CD14-positive monocyte (primary cell): ENCODE measurements around the gene PFKL. TPM values are rescaled to one million over a fixed set of nuclear protein-coding genes. Genes with fewer than 3 reads are reported as not detected.
A peak's percentile ranks its signal among the peaks of the same experiment; 100 is the strongest.

Experiments used
- DNase-seq, 3 donors: peaks; one replicate each; pipeline ENCODE4 v3.0.0-alpha.2; 2011 to 2022
- H2AFZ ChIP-seq: 2 replicates; pipeline ENCODE4 v1.6.0; 2012; ENCODE audit warnings: mild to moderate bottlenecking, low read depth, low read length, inconsistent platforms; ENCODE audit not compliant: insufficient read depth, poor library complexity, severe bottlenecking
- H3K27ac ChIP-seq, 2 donors: 1 replicate in 1 of 2; 2 replicates in 1 of 2; pipeline ENCODE4 v1.5.1; 2012 to 2013; ENCODE audit warnings: low read length in 2 of 2, control low read depth in 1 of 2, inconsistent platforms in 1 of 2, low read depth in 1 of 2, mild to moderate bottlenecking in 1 of 2
- H3K27me3 ChIP-seq, 2 donors: one replicate each; pipeline versions ENCODE4 v1.6.0 to v1.6.1; 2011 to 2013; ENCODE audit warnings: low read length in 2 of 2; ENCODE audit not compliant: control insufficient read depth in 2 of 2, insufficient read depth in 2 of 2
- H3K36me3 ChIP-seq, 2 donors: replicated peaks in 1 of 2; 1 replicate in 1 of 2; 2 replicates in 1 of 2; pipeline versions ENCODE4 v1.5.1 to v1.6.1; 2012 to 2013; ENCODE audit warnings: low read length in 2 of 2, control low read depth in 1 of 2, inconsistent platforms in 1 of 2, mild to moderate bottlenecking in 1 of 2; ENCODE audit not compliant: insufficient read depth in 2 of 2, control insufficient read depth in 1 of 2
- H3K4me1 ChIP-seq, 2 donors: 1 replicate in 1 of 2; 2 replicates in 1 of 2; pipeline versions ENCODE4 v1.5.1 to v1.6.1; 2012 to 2013; ENCODE audit warnings: low read length in 2 of 2, control low read depth in 1 of 2, inconsistent platforms in 1 of 2, mild to moderate bottlenecking in 1 of 2, moderate library complexity in 1 of 2; ENCODE audit not compliant: insufficient read depth in 2 of 2, control insufficient read depth in 1 of 2
- H3K4me2 ChIP-seq: replicated peaks from 2 replicates; pipeline ENCODE3; 2012; ENCODE audit warnings: low read length, moderate library complexity, mild to moderate bottlenecking; ENCODE audit not compliant: poor library complexity, severe bottlenecking; ENCODE audit errors: extremely low read depth
- H3K4me3 ChIP-seq, 3 experiments: fragments of 200-600 bp in 1 of 3; sonication (generic) in 1 of 3; replicated peaks in 1 of 3; 1 replicate in 2 of 3; 2 replicates in 1 of 3; pipeline ENCODE4 v1.5.1; 2011 to 2013; ENCODE audit warnings: low read length in 3 of 3, mild to moderate bottlenecking in 3 of 3, control low read depth in 2 of 3, low read depth in 2 of 3, inconsistent platforms in 1 of 3, moderate library complexity in 1 of 3
- H3K79me2 ChIP-seq: 2 replicates; pipeline ENCODE4 v1.6.0; 2012; ENCODE audit warnings: mild to moderate bottlenecking, control low read depth, inconsistent platforms, low read length, moderate library complexity; ENCODE audit not compliant: insufficient read depth
- H3K9ac ChIP-seq: 2 replicates; pipeline ENCODE4 v1.6.0; 2017; ENCODE audit warnings: low read length, mild to moderate bottlenecking; ENCODE audit not compliant: insufficient read depth, poor library complexity, severe bottlenecking
- H3K9me3 ChIP-seq, 2 donors: replicated peaks in 1 of 2; 1 replicate in 1 of 2; 2 replicates in 1 of 2; pipeline versions ENCODE4 v1.5.1 to v1.6.1; 2012 to 2013; ENCODE audit warnings: low read length in 2 of 2, control low read depth in 1 of 2; ENCODE audit not compliant: control insufficient read depth in 1 of 2, insufficient read depth in 1 of 2
- H4K20me1 ChIP-seq: 2 replicates; pipeline ENCODE4 v1.6.0; 2012; ENCODE audit warnings: mild to moderate bottlenecking, low read length, control low read depth, moderate library complexity; ENCODE audit not compliant: insufficient read depth
- H3K27ac Mint-ChIP-seq, 7 donors: one replicate each; pipeline ENCODE4 v1.8.0; 2020; ENCODE audit warnings: mild to moderate bottlenecking in 7 of 7, mixed read lengths in 7 of 7, moderate library complexity in 6 of 7, inconsistent platforms in 2 of 7
- H3K27me3 Mint-ChIP-seq, 3 donors: one replicate each; pipeline ENCODE4 v1.8.0; 2021 to 2022; ENCODE audit warnings: low read depth in 3 of 3, mild to moderate bottlenecking in 3 of 3, mixed read lengths in 3 of 3, moderate library complexity in 3 of 3, inconsistent platforms in 1 of 3
- H3K36me3 Mint-ChIP-seq, 2 donors: one replicate each; pipeline ENCODE4 v1.8.0; 2020; ENCODE audit warnings: mixed read lengths in 2 of 2, inconsistent platforms in 1 of 2, mild to moderate bottlenecking in 1 of 2
- H3K4me1 Mint-ChIP-seq: one replicate; pipeline ENCODE4 v1.8.0; 2020; ENCODE audit warnings: mild to moderate bottlenecking, mixed read lengths
- H3K4me3 Mint-ChIP-seq, 2 donors: one replicate each; pipeline ENCODE4 v1.8.0; 2020; ENCODE audit warnings: mild to moderate bottlenecking in 2 of 2, mixed read lengths in 2 of 2, moderate library complexity in 1 of 2
- H3K9me3 Mint-ChIP-seq, 7 donors: one replicate each; pipeline ENCODE4 v1.8.0; 2020 to 2022; ENCODE audit warnings: mixed read lengths in 7 of 7, mild to moderate bottlenecking in 6 of 7, moderate library complexity in 6 of 7, inconsistent platforms in 2 of 7
- WGBS: methylation state at CpG from one replicate; pipeline ENCODE4 v1.1.5; 2013; ENCODE audit warnings: missing lambda C conversion rate; ENCODE audit not compliant: insufficient coverage; 5-methylcytosine and 5-hydroxymethylcytosine counted together
- intact Hi-C, 2 donors: fragments of 100-400 bp; cut with micrococcal nuclease; formaldehyde crosslinking; loops; one replicate each; pipeline versions ENCODE4 v1.15.0 to v1.15.1; 2023
- polyA plus RNA-seq, 3 donors: library from polyadenylated mRNA; depleted of rRNA in 1 of 3; unstranded in 2 of 3; stranded (reverse) in 1 of 3; fragments of 300-500 nt in 2 of 3; fragments of >200 nt in 1 of 3; fragmentation: Illumina TruSeq in 2 of 3; gene quantifications; 1 replicate in 2 of 3; 2 replicates in 1 of 3; pipeline ENCODE4 v1.2.3, GENCODE V29; 2012 to 2021
- TF ChIP-seq, protein P1 (sequence below): fragments of 200-600 bp; IDR thresholded peaks from one replicate; pipeline ENCODE4 v1.8.0; 2022; ENCODE audit warnings: antibody characterized with exemption, mild to moderate bottlenecking

PFKL gene
- polyA plus RNA-seq, 3 donors: 105 to 133 (median 113) TPM

DNA sequence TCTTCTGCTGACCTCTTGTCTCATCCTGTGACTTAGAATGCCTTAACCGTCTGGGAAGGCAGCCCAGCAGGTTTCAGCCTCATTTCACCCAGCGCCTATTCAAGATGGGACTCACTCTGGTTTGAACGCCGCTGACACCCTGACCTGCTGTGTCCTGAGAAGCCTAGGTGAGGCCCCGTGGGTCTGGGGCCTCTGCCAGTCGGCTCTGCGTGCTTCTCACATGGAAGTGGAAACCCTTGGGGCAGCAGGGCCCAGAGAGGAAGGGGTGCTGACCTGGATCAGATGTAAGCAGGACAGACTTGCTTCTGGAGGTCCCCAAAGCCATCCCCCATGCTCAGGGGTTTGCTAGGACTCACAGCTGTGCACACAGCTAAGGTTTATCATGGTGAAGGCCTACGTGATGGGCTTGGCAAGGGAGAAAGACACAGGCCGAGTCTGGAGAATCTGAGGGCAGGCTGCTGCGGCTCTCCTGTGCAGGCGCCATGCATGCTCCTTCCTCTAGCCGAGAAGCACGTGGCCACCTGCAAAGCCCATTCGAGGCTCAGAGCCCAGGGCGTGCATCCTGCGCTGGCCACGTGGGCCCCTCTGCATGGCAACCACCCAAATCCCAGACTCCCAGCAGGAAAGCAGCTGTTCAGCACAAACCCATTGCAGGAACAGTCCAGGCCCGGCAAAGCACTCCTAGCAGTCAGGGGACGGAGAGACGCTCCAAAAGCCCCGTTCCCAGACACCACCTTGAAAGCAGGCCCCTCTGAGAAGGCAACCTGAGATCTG is 57.4 kb downstream of the PFKL start:
- H3K9ac ChIP-seq: no peak overlapping the region
- H3K27ac ChIP-seq: peak overlapping the region in 1 of 2 donors; percentile 63
- H3K4me3 ChIP-seq: no peak overlapping the region
- H4K20me1 ChIP-seq: no peaks in the 10 kb centered on the region
- Mint-ChIP-seq H3K4me1 (peaks cover 83% of the 10 kb centered on the region), H3K4me3 (no peak overlapping the region), H3K27ac (peak overlapping the region in 6 of 7 donors; percentile 33 to 93 (median 82)), H3K27me3 (peaks cover 0 to 6% (median 0%) of the 10 kb centered on the region in 3 donors), H3K36me3 (peaks cover 34 to 47% of the 10 kb centered on the region in 2 donors), H3K9me3 (peaks cover 0 to 14% (median 0%) of the 10 kb centered on the region in 7 donors)
- H3K4me1 ChIP-seq: peaks cover 82 to 91% of the 10 kb centered on the region in 2 donors
- H3K9me3 ChIP-seq: no peaks in the 10 kb centered on the region
- no peaks in the 10 kb centered on the region for H3K27me3 ChIP-seq
- no peak overlapping the region for H3K4me2 ChIP-seq
- no peak overlapping the region for H2AFZ ChIP-seq
- peaks cover 24 to 30% of the 10 kb centered on the region in 2 donors for H3K36me3 ChIP-seq
- intact Hi-C loops: no loop called here
- no peak for DNase-seq
- TF ChIP-seq, protein P1, sequence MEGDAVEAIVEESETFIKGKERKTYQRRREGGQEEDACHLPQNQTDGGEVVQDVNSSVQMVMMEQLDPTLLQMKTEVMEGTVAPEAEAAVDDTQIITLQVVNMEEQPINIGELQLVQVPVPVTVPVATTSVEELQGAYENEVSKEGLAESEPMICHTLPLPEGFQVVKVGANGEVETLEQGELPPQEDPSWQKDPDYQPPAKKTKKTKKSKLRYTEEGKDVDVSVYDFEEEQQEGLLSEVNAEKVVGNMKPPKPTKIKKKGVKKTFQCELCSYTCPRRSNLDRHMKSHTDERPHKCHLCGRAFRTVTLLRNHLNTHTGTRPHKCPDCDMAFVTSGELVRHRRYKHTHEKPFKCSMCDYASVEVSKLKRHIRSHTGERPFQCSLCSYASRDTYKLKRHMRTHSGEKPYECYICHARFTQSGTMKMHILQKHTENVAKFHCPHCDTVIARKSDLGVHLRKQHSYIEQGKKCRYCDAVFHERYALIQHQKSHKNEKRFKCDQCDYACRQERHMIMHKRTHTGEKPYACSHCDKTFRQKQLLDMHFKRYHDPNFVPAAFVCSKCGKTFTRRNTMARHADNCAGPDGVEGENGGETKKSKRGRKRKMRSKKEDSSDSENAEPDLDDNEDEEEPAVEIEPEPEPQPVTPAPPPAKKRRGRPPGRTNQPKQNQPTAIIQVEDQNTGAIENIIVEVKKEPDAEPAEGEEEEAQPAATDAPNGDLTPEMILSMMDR: no peak
- H3K79me2 ChIP-seq: peaks cover 55% of the 10 kb centered on the region
- 94% methylated on average over 21 of the region's 21 CpGs for WGBS

DNA sequence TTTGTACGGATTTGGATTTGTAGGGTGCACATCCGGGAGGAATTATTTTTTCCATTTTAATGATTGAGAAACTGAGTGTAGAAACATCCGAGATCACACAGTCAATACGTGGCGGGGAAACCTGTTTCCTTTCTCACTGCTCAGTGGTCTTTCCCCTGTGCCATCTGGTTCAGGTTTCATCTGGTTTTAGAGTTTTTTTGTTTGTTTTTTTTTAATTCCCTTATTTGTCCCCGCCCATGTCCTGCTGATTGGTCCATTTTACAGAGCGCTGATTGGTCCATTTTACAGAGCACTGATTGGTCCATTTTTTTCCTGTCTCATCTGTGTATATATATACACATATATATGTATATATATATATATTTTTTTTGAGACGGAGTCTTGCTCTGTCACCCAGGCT is 59.5 kb downstream of the PFKL start:
- intact Hi-C loops: no loop called here
- no peak overlapping the region for H3K4me3 Mint-ChIP-seq
- Histone ChIP-seq H3K4me1 (peaks cover 66 to 70% of the 10 kb centered on the region in 2 donors), H3K27ac (peak overlapping the region in 1 of 2 donors; percentile 20), H3K36me3 (peaks cover 32 to 42% of the 10 kb centered on the region in 2 donors), H3K27me3 (no peaks in the 10 kb centered on the region), H3K4me2 (no peak overlapping the region), H3K9me3 (no peaks in the 10 kb centered on the region), H3K4me3 (no peak overlapping the region), H3K79me2 (peaks cover 69% of the 10 kb centered on the region), H3K9ac (no peak overlapping the region), H4K20me1 (peaks cover 3% of the 10 kb centered on the region), H2AFZ (no peak overlapping the region)
- H3K4me1 Mint-ChIP-seq: peaks cover 77% of the 10 kb centered on the region
- H3K27ac Mint-ChIP-seq: peak overlapping the region; percentile 60 to 84 (median 78)
- peaks cover 0 to 6% (median 3%) of the 10 kb centered on the region in 3 donors for H3K27me3 Mint-ChIP-seq
- H3K36me3 Mint-ChIP-seq: peaks cover 49 to 64% of the 10 kb centered on the region in 2 donors
- peaks cover 0 to 14% (median 2%) of the 10 kb centered on the region in 7 donors for H3K9me3 Mint-ChIP-seq
- no peak for DNase-seq
- TF ChIP-seq, protein P1: no peak
- no CpG with 5 or more reads among the region's 8 CpGs for WGBS
